A549 (cell line): Measurements from ENCODE around the gene PDP2. TPM values are rescaled to one million over a fixed set of nuclear protein-coding genes. Genes with fewer than 3 reads are reported as not detected.

Experiments used
- ATAC-seq, 2 experiments: fragments of 200-7000 bp in 1 of 2; fragments of >200 bp in 1 of 2; cut with Nextera tagmentation in 1 of 2; cut with Tn5 transposase in 1 of 2; 3 replicates each; pipeline versions ENCODE4 v1.8.0 to v1.9.1; 2018 to 2020; ENCODE audit warnings: mild to moderate bottlenecking in 1 of 2, moderate library complexity in 1 of 2
- CTCF ChIA-PET: fragments of 300-600 bp; sonication (Branson Sonifier 250); formaldehyde crosslinking; extraction: SDS; loops from one replicate; lab custom pipeline; 2021; ENCODE audit warnings: antibody characterized with exemption, inconsistent platforms; lab: Yijun Ruan, JAX
- POLR2A ChIA-PET: fragments of 350-600 bp; formaldehyde crosslinking; extraction: SDS; loops from one replicate; lab custom pipeline; 2021; ENCODE audit warnings: antibody characterized with exemption, inconsistent platforms; lab: Yijun Ruan, JAX
- DNase-seq, 2 experiments: peaks; one replicate each; pipeline versions ENCODE4 v3.0.0 to v3.0.0-alpha.2; 2011 to 2016; ENCODE audit warnings: low read depth in 1 of 2, low spot score in 1 of 2
- FAIRE-seq: peaks from 2 replicates; lab custom pipeline; 2011; peaks lifted over from hg19 to GRCh38; lab: Jason Lieb, UNC
- H3K27ac ChIP-seq, 2 experiments: fragments of >200 bp; sonication (Bioruptor Twin); formaldehyde crosslinking; 3 replicates each; pipeline ENCODE4 v1.5.1; 2016 to 2017
- H3K4me1 ChIP-seq: fragments of >200 bp; sonication (Bioruptor Twin); formaldehyde crosslinking; 3 replicates; pipeline ENCODE4 v1.6.1; 2016
- H3K4me2 ChIP-seq: fragments of >200 bp; sonication (Bioruptor Twin); formaldehyde crosslinking; 3 replicates; pipeline ENCODE4 v1.6.1; 2016
- H3K4me3 ChIP-seq: fragments of >200 bp; sonication (Bioruptor Twin); formaldehyde crosslinking; 3 replicates; pipeline ENCODE4 v1.5.1; 2016
- H3K9me3 ChIP-seq: fragments of >200 bp; sonication (Bioruptor Twin); formaldehyde crosslinking; 3 replicates; pipeline ENCODE4 v1.6.1; 2016
- CBX8 ChIP-seq: fragments of 200-600 bp; sonication (generic); IDR thresholded peaks from 2 replicates; pipeline ENCODE4 v1.6.1; 2016
- CEBPB ChIP-seq, 2 experiments: fragments of >200 bp in 1 of 2; sonication (Bioruptor Twin) in 1 of 2; formaldehyde crosslinking in 1 of 2; IDR thresholded peaks; 2 replicates each; pipeline ENCODE4 v1.6.1; 2012 to 2016
- EHF ChIP-seq: fragments of 250-450 bp; sonication (Bioruptor Pico); IDR thresholded peaks from 2 replicates; pipeline ENCODE4 v1.5.0; 2020; ENCODE audit warnings: mild to moderate bottlenecking
- EHMT2 ChIP-seq: fragments of 200-600 bp; sonication (generic); IDR thresholded peaks from 2 replicates; pipeline ENCODE4 v1.6.1; 2016; ENCODE audit warnings: antibody characterized with exemption, low read depth, mild to moderate bottlenecking, moderate library complexity
- EP300 ChIP-seq, 2 experiments: fragments of >200 bp; sonication (Bioruptor Twin); formaldehyde crosslinking; IDR thresholded peaks; 2 replicates in 1 of 2; 3 replicates in 1 of 2; pipeline ENCODE4 v1.6.1; 2016 to 2017
- ESRRA ChIP-seq: fragments of 150-350 bp; IDR thresholded peaks from 2 replicates; pipeline ENCODE4 v1.6.1; 2014; ENCODE audit warnings: mild to moderate bottlenecking, low read length, borderline replicate concordance
- FOSL2 ChIP-seq, 2 experiments: fragments of 450-650 bp in 1 of 2; fragments of >200 bp in 1 of 2; sonication (Bioruptor Twin) in 1 of 2; formaldehyde crosslinking; IDR thresholded peaks; 2 replicates each; pipeline versions ENCODE4 v1.5.0 to v1.6.1; 2016 to 2020; ENCODE audit warnings: mild to moderate bottlenecking in 1 of 2, moderate library complexity in 1 of 2
- HDAC2 ChIP-seq: fragments of 200-600 bp; sonication (generic); IDR thresholded peaks from 2 replicates; pipeline ENCODE4 v1.6.1; 2016
- HES2 ChIP-seq: fragments of >200 bp; sonication (Bioruptor Twin); formaldehyde crosslinking; IDR thresholded peaks from 2 replicates; pipeline ENCODE4 v1.6.1; 2016
- HEYL ChIP-seq: fragments of 250-450 bp; sonication (Bioruptor Pico); IDR thresholded peaks from 2 replicates; pipeline ENCODE4 v1.8.0; 2021; ENCODE audit warnings: mild to moderate bottlenecking, moderate library complexity
- HMGXB4 ChIP-seq: fragments of 250-450 bp; sonication (Bioruptor Pico); IDR thresholded peaks from 2 replicates; pipeline ENCODE4 v1.5.0; 2021; ENCODE audit warnings: mild to moderate bottlenecking, moderate library complexity, borderline replicate concordance
- JUNB ChIP-seq: fragments of >200 bp; sonication (Bioruptor Twin); formaldehyde crosslinking; IDR thresholded peaks from 2 replicates; pipeline ENCODE4 v1.6.1; 2016
- KDM1A ChIP-seq: fragments of 200-600 bp; sonication (generic); IDR thresholded peaks from 2 replicates; pipeline ENCODE4 v1.6.1; 2016; ENCODE audit warnings: low read depth, mild to moderate bottlenecking
- MAFK ChIP-seq: fragments of 450-650 bp; IDR thresholded peaks from 2 replicates; pipeline ENCODE4 v1.6.1; 2014; ENCODE audit not compliant: partially characterized antibody
- NPAS2 ChIP-seq: fragments of 250-450 bp; sonication (Bioruptor Pico); IDR thresholded peaks from 2 replicates; pipeline ENCODE4 v1.8.0; 2022; ENCODE audit warnings: mild to moderate bottlenecking, moderate library complexity, borderline replicate concordance
- PHF8 ChIP-seq: fragments of 200-600 bp; sonication (generic); IDR thresholded peaks from 2 replicates; pipeline ENCODE4 v1.6.1; 2016; ENCODE audit warnings: low read depth, mild to moderate bottlenecking, antibody characterized with exemption, moderate library complexity, borderline replicate concordance
- REST ChIP-seq: fragments of 200-600 bp; sonication (generic); IDR thresholded peaks from 2 replicates; pipeline ENCODE4 v1.6.1; 2016; ENCODE audit warnings: antibody characterized with exemption, mild to moderate bottlenecking, moderate library complexity
- SMC3 ChIP-seq: fragments of >200 bp; sonication (Bioruptor Twin); formaldehyde crosslinking; IDR thresholded peaks from 3 replicates; pipeline ENCODE4 v1.6.1; 2018; ENCODE audit warnings: inconsistent platforms
- SREBF2 ChIP-seq: fragments of 450-650 bp; IDR thresholded peaks from 2 replicates; pipeline ENCODE4 v1.6.1; 2014; ENCODE audit warnings: mild to moderate bottlenecking, moderate library complexity
- TFCP2L1 ChIP-seq: fragments of 250-450 bp; sonication (Bioruptor Pico); IDR thresholded peaks from 2 replicates; pipeline ENCODE4 v1.5.0; 2021; ENCODE audit warnings: mild to moderate bottlenecking
- USF2 ChIP-seq: fragments of 450-650 bp; IDR thresholded peaks from 2 replicates; pipeline ENCODE4 v1.6.1; 2014; ENCODE audit warnings: antibody characterized with exemption
- ZC3H11A ChIP-seq: fragments of 450-650 bp; IDR thresholded peaks from 2 replicates; pipeline ENCODE4 v1.6.1; 2014; ENCODE audit warnings: antibody characterized with exemption, mild to moderate bottlenecking
- ZFP36 ChIP-seq: fragments of 450-650 bp; IDR thresholded peaks from 2 replicates; pipeline ENCODE4 v1.6.1; 2014; ENCODE audit warnings: borderline replicate concordance; ENCODE audit not compliant: partially characterized antibody
- ZNF302 ChIP-seq: fragments of 250-450 bp; sonication (Bioruptor Pico); IDR thresholded peaks from 2 replicates; pipeline ENCODE4 v1.9.0; 2021; ENCODE audit warnings: inconsistent platforms, mild to moderate bottlenecking, moderate library complexity
- ZSCAN20 ChIP-seq: fragments of 250-450 bp; sonication (Bioruptor Pico); IDR thresholded peaks from 2 replicates; pipeline ENCODE4 v1.8.0; 2022; ENCODE audit warnings: mild to moderate bottlenecking, moderate library complexity
- WGBS: methylation state at CpG from one replicate; pipeline ENCODE4 v1.1.6; 2017; ENCODE audit errors: missing lambda C conversion rate; 5-methylcytosine and 5-hydroxymethylcytosine counted together
- polyA plus RNA-seq, 4 experiments: library from polyadenylated mRNA; depleted of rRNA in 3 of 4; stranded (reverse); fragments of >200 nt; fragmentation: RNase III in 1 of 4; extraction: RNeasy Plus Mini Kit Qiagen cat#74134 plus additional on column Dnase treatment in 1 of 4; gene quantifications; 2 replicates in 3 of 4; 3 replicates in 1 of 4; pipeline ENCODE4 v1.2.3, GENCODE V29; 2011 to 2017

The PDP2 gene
- polyA plus RNA-seq, 2 of the 4 experiments (the other 2 are of a cell fraction) = 10.0 to 10.5 TPM

- no peak for TF ChIP-seq CEBPB (IDR thresholded peaks at IDR 0.05)
- TF ChIP-seq USF2 = no peak
- TF ChIP-seq TFCP2L1 (CRISPR knock-in tag) = no peak
- TF ChIP-seq EHF (CRISPR knock-in tag) = no peak
- TF ChIP-seq SREBF2 = no peak
- TF ChIP-seq CBX8 = no peak
- TF ChIP-seq, all 56 proteins: peak for 0
These were observed 33.5 kb upstream of the PDP2 start (continued) for GRCh38 chr16:66846831-66847230.

- no peak for ATAC-seq
These were observed 32.7 kb upstream of the PDP2 start for GRCh38 chr16:66847533-66848067.

GRCh38 chr16:66848172-66848571 lies 32.1 kb upstream of the PDP2 start:
- POLR2A ChIA-PET = no interaction called here
- WGBS = 55% methylated on average over 2 of the region's 2 CpGs
- Histone ChIP-seq H3K4me2 (no peak overlapping the region), H3K4me3 (no peak overlapping the region), H3K27ac (no peak overlapping the region), H3K4me1 (peaks cover 3% of the 10 kb centered on the region; the same call in 1 of the 3 replicates), H3K9me3 (no peaks in the 10 kb centered on the region)
- no peak for TF ChIP-seq FOSL2 (IDR thresholded peaks at IDR 0.05)
- TF ChIP-seq FOSL2 (CRISPR knock-in tag; IDR thresholded peaks at IDR 0.05) = no peak
- no peak for TF ChIP-seq REST
- TF ChIP-seq HEYL (CRISPR knock-in tag) = no peak
- no peak for TF ChIP-seq MAFK
- TF ChIP-seq EHF (CRISPR knock-in tag) = no peak
- no peak for TF ChIP-seq ESRRA
- TF ChIP-seq SMC3 = no peak
- TF ChIP-seq ZFP36 = no peak
- ATAC-seq = no peak
- CTCF ChIA-PET = interaction anchor here (0.5 to 12.4 kb wide), 5 partner anchors 15 to 197 kb away, joined by 3 to 103 read pairs (median 4); partner anchors contain the start of gene NAE1
- no peak for FAIRE-seq
- no peak for DNase-seq

More at GRCh38 chr16:66847533-66848067, 32.7 kb upstream of the PDP2 start:
- no peak for DNase-seq
- no peak for TF ChIP-seq HES2
- no peak for TF ChIP-seq JUNB
- TF ChIP-seq, all 56 proteins: peak for 0
- Histone ChIP-seq H3K9me3 (no peaks in the 10 kb centered on the region), H3K4me1 (peaks cover 3% of the 10 kb centered on the region; the same call in 1 of the 3 replicates), H3K4me2 (no peak overlapping the region), H3K4me3 (no peak overlapping the region), H3K27ac (no peak overlapping the region)
- ChIA-PET POLR2A (no interaction called here), CTCF (interaction anchor here (0.6 to 12.4 kb wide), 5 partner anchors 17 to 326 kb away, joined by 3 to 103 read pairs (median 4); partner anchors contain the start of gene NAE1)
- FAIRE-seq = no peak
- WGBS = 53% methylated on average over 6 of the region's 6 CpGs

GRCh38 chr16:66849021-66849420 lies 31.3 kb upstream of the PDP2 start:
- WGBS = 69% methylated on average over 2 of the region's 2 CpGs
- Histone ChIP-seq H3K4me3 (no peak overlapping the region), H3K27ac (no peak overlapping the region), H3K4me1 (peaks cover 3% of the 10 kb centered on the region; the same call in 1 of the 3 replicates), H3K9me3 (no peaks in the 10 kb centered on the region), H3K4me2 (no peak overlapping the region)
- CTCF ChIA-PET = interaction anchor here (0.7 to 12.4 kb wide), 5 partner anchors 18 to 111 kb away, joined by 3 to 103 read pairs (median 5); partner anchors contain the start of gene NAE1
- DNase-seq (no peak), ATAC-seq (no peak), FAIRE-seq (no peak)
- POLR2A ChIA-PET = no interaction called here
- no peak for TF ChIP-seq HMGXB4 (CRISPR knock-in tag)
- TF ChIP-seq EP300 (IDR thresholded peaks at IDR 0.05) = no peak
- TF ChIP-seq EHMT2 = no peak
- TF ChIP-seq PHF8 = no peak
- TF ChIP-seq MAFK = no peak
- no peak for TF ChIP-seq ZC3H11A
- no peak for TF ChIP-seq ZSCAN20 (CRISPR knock-in tag)
- no peak for TF ChIP-seq KDM1A
- TF ChIP-seq ESRRA = no peak
- no peak for TF ChIP-seq ZNF302
- no peak for TF ChIP-seq SREBF2
- no peak for TF ChIP-seq HDAC2
- no peak for TF ChIP-seq JUNB
- no peak for TF ChIP-seq CBX8
- no peak for TF ChIP-seq NPAS2 (CRISPR knock-in tag)
